SK-N-SH (cell line): Measurements from ENCODE around the gene PACSIN1. TPM values are rescaled to one million over a fixed set of nuclear protein-coding genes. Genes with fewer than 3 reads are reported as not detected.
A peak's percentile ranks its signal among the peaks of the same experiment; 100 is the strongest.

Source experiments
- CTCF ChIA-PET: fragments of 300-600, 350-600 bp; formaldehyde crosslinking; extraction: SDS; loops from one replicate; lab custom pipeline; 2021; lab: Yijun Ruan, JAX
- POLR2A ChIA-PET: fragments of 350-600 bp; sonication (Branson Sonifier 250); formaldehyde crosslinking; extraction: SDS; loops from one replicate; lab custom pipeline; 2020; ENCODE audit warnings: antibody characterized with exemption, inconsistent platforms; lab: Yijun Ruan, JAX
- DNase-seq: peaks from one replicate; pipeline ENCODE4 v3.0.0; 2012
- H2AFZ ChIP-seq: fragments of 200-600 bp; sonication (generic); 2 replicates; pipeline ENCODE4 v1.8.1; 2016; ENCODE audit warnings: antibody characterized with exemption, mild to moderate bottlenecking, low read depth
- H3F3A ChIP-seq: fragments of 200-600 bp; sonication (generic); replicated peaks from 2 replicates; pipeline ENCODE3; 2016; ENCODE audit warnings: antibody characterized with exemption, mild to moderate bottlenecking; ENCODE audit not compliant: insufficient read depth
- H3K27ac ChIP-seq, 2 experiments: fragments of 200-500 bp in 1 of 2; fragments of 200-600 bp in 1 of 2; sonication (Bioruptor generic) in 1 of 2; sonication (generic), shearing (Covaris generic) in 1 of 2; 2 replicates each; pipeline versions ENCODE4 v1.5.1 to v1.6.1; 2014 to 2016; ENCODE audit warnings: low read depth in 2 of 2, inconsistent platforms in 1 of 2, low read length in 1 of 2, mild to moderate bottlenecking in 1 of 2, mixed read lengths in 1 of 2
- H3K27me3 ChIP-seq: fragments of 200-600 bp; sonication (generic), shearing (Covaris generic); 2 replicates; pipeline ENCODE4 v1.6.1; 2016; ENCODE audit warnings: mixed run types; ENCODE audit not compliant: insufficient read depth
- H3K36me3 ChIP-seq, 2 experiments: fragments of 200-500 bp in 1 of 2; fragments of 200-600 bp in 1 of 2; sonication (Bioruptor generic) in 1 of 2; sonication (generic) in 1 of 2; replicated peaks in 1 of 2; 2 replicates each; pipeline versions ENCODE3 to v1.5.1; 2014 to 2016; ENCODE audit warnings: low read length in 1 of 2, mild to moderate bottlenecking in 1 of 2; ENCODE audit not compliant: insufficient read depth in 2 of 2, control insufficient read depth in 1 of 2
- H3K4me1 ChIP-seq, 2 experiments: fragments of 200-500 bp in 1 of 2; fragments of 200-600 bp in 1 of 2; sonication (Bioruptor generic) in 1 of 2; sonication (generic), shearing (Covaris generic) in 1 of 2; 2 replicates each; pipeline versions ENCODE4 v1.5.1 to v1.6.1; 2014 to 2016; ENCODE audit warnings: low read depth in 1 of 2, low read length in 1 of 2, mixed run types in 1 of 2; ENCODE audit not compliant: insufficient read depth in 2 of 2, control insufficient read depth in 1 of 2
- H3K4me2 ChIP-seq: fragments of 200-600 bp; sonication (generic), shearing (Covaris generic); 2 replicates; pipeline ENCODE4 v1.6.1; 2017; ENCODE audit warnings: mixed run types
- H3K4me3 ChIP-seq, 2 experiments: fragments of 200-500 bp in 1 of 2; fragments of 200-600 bp in 1 of 2; sonication (Bioruptor generic) in 1 of 2; sonication (generic), shearing (Covaris generic) in 1 of 2; 2 replicates each; pipeline versions ENCODE4 v1.5.1 to v1.8.1; 2014 to 2016; ENCODE audit warnings: low read depth in 2 of 2, inconsistent platforms in 1 of 2, low read length in 1 of 2, mild to moderate bottlenecking in 1 of 2, mixed read lengths in 1 of 2, moderate library complexity in 1 of 2
- H3K79me2 ChIP-seq: fragments of 200-600 bp; sonication (generic); 2 replicates; pipeline ENCODE4 v1.8.1; 2017; ENCODE audit warnings: mild to moderate bottlenecking; ENCODE audit not compliant: insufficient read depth
- H3K9ac ChIP-seq: fragments of 200-600 bp; sonication (generic); 2 replicates; pipeline ENCODE4 v1.6.1; 2017; ENCODE audit warnings: mixed run types
- H3K9me2 ChIP-seq: fragments of 200-600 bp; sonication (generic); 2 replicates; pipeline ENCODE4 v1.6.1; 2017; ENCODE audit warnings: mixed run types
- H3K9me3 ChIP-seq: fragments of 200-600 bp; sonication (generic); 2 replicates; pipeline ENCODE4 v1.6.1; 2017; ENCODE audit warnings: mixed run types, mild to moderate bottlenecking, moderate library complexity
- H4K20me1 ChIP-seq: fragments of 200-600 bp; sonication (generic); 2 replicates; pipeline ENCODE4 v1.6.1; 2017; ENCODE audit warnings: mild to moderate bottlenecking, mixed run types; ENCODE audit not compliant: insufficient read depth
- CTCF ChIP-seq: fragments of 200-600 bp; sonication (generic); IDR thresholded peaks from 2 replicates; pipeline ENCODE4 v1.6.1; 2017; ENCODE audit warnings: antibody characterized with exemption, mild to moderate bottlenecking, moderate library complexity
- ELF1 ChIP-seq: IDR thresholded peaks from 2 replicates; pipeline ENCODE4 v1.4.0; 2012
- EP300 ChIP-seq, 2 experiments: IDR thresholded peaks; 2 replicates each; pipeline versions ENCODE4 v1.4.0 to v1.6.1; 2012; ENCODE audit warnings: borderline replicate concordance in 1 of 2, low read depth in 1 of 2, low read length in 1 of 2
- FOSL2 ChIP-seq: IDR thresholded peaks from 2 replicates; pipeline ENCODE4 v1.4.0; 2012; ENCODE audit warnings: low read depth, mild to moderate bottlenecking, moderate library complexity, borderline replicate concordance
- FOXM1 ChIP-seq: IDR thresholded peaks from 2 replicates; pipeline ENCODE4 v1.4.0; 2012; ENCODE audit warnings: low read depth, mild to moderate bottlenecking
- GATA2 ChIP-seq: sonication (generic); formaldehyde crosslinking; IDR thresholded peaks from 2 replicates; pipeline ENCODE4 v1.5.0; 2020; ENCODE audit warnings: mild to moderate bottlenecking, missing genetic modification reagents
- MAX ChIP-seq: IDR thresholded peaks from 2 replicates; pipeline ENCODE4 v1.4.0; 2012; ENCODE audit warnings: low read depth
- NFIC ChIP-seq: IDR thresholded peaks from 2 replicates; pipeline ENCODE4 v1.4.0; 2012; ENCODE audit warnings: borderline replicate concordance
- RAD21 ChIP-seq: IDR thresholded peaks from 2 replicates; pipeline ENCODE4 v1.6.1; 2012; ENCODE audit warnings: mild to moderate bottlenecking, low read length
- REST ChIP-seq: IDR thresholded peaks from 2 replicates; pipeline ENCODE4 v1.6.1; 2012; ENCODE audit warnings: mild to moderate bottlenecking, low read depth, low read length, moderate library complexity
- SIN3A ChIP-seq: IDR thresholded peaks from 2 replicates; pipeline ENCODE4 v1.6.1; 2012; ENCODE audit warnings: low read depth, mild to moderate bottlenecking, low read length, moderate library complexity, borderline replicate concordance
- SMC3 ChIP-seq: IDR thresholded peaks from 2 replicates; pipeline ENCODE4 v1.6.1; 2012; ENCODE audit warnings: low read depth, low read length, improper control_type of control experiment
- TCF12 ChIP-seq: IDR thresholded peaks from 2 replicates; pipeline ENCODE4 v1.4.0; 2012
- TEAD4 ChIP-seq: IDR thresholded peaks from 2 replicates; pipeline ENCODE4 v1.4.0; 2012; ENCODE audit warnings: mild to moderate bottlenecking, borderline replicate concordance; ENCODE audit not compliant: insufficient read depth
- USF2 ChIP-seq: fragments of 150-350 bp; IDR thresholded peaks from 2 replicates; pipeline ENCODE4 v1.6.1; 2017; ENCODE audit warnings: antibody characterized with exemption, low read length, low read depth, borderline replicate concordance
- ZBTB33 ChIP-seq: IDR thresholded peaks from 2 replicates; pipeline ENCODE4 v1.4.0; 2012; ENCODE audit warnings: low read depth, borderline replicate concordance
- WGBS: methylation state at CpG from one replicate; pipeline ENCODE4 v1.1.6; 2017; ENCODE audit warnings: low lambda C conversion rate; 5-methylcytosine and 5-hydroxymethylcytosine counted together
- polyA plus RNA-seq, 3 experiments: library from polyadenylated mRNA; depleted of rRNA; stranded (reverse); fragments of >200 nt; gene quantifications; 2 replicates each; pipeline ENCODE4 v1.2.3, GENCODE V29; 2012

PACSIN1 gene
- polyA plus RNA-seq, 1 of the 3 experiments (the other 2 are of a cell fraction) = 0.05 TPM

GRCh38 chr6:34560366-34561226 is 94.7 kb downstream of the PACSIN1 start:
- Histone ChIP-seq H3K9ac (no peak overlapping the region), H3K27ac (no peak overlapping the region), H3K9me3 (no peaks in the 10 kb centered on the region), H3F3A (no peaks in the 10 kb centered on the region), H3K4me1 (no peaks in the 10 kb centered on the region; a peak in 1 of 4 replicates), H2AFZ (no peak overlapping the region), H3K4me3 (no peak overlapping the region), H3K36me3 (no peaks in the 10 kb centered on the region), H3K27me3 (no peaks in the 10 kb centered on the region), H4K20me1 (no peaks in the 10 kb centered on the region), H3K4me2 (no peak overlapping the region), H3K9me2 (no peaks in the 10 kb centered on the region), H3K79me2 (no peaks in the 10 kb centered on the region)
- CTCF ChIA-PET = interaction anchor here (0.7 to 1.4 kb wide), 4 partner anchors 20 to 100 kb away, joined by 3 to 5 read pairs (median 3); no protein-coding TSS in a partner anchor
- POLR2A ChIA-PET = no interaction called here
- peak; percentile 66 for DNase-seq
- WGBS = 85% methylated on average over 16 of the region's 20 CpGs
- TF ChIP-seq ELF1 = no peak
- no peak for TF ChIP-seq ZBTB33
- peak; percentile 39 for TF ChIP-seq RAD21
- TF ChIP-seq SMC3 = 0 out of 2 replicates have a peak, but pooled peaks have one; percentile 12
- TF ChIP-seq TCF12 = no peak
- TF ChIP-seq FOSL2 = no peak
- TF ChIP-seq USF2 = no peak
- TF ChIP-seq FOXM1 = no peak
- TF ChIP-seq SIN3A = no peak
- TF ChIP-seq EP300 (IDR thresholded peaks at IDR 0.05; ENCODE audit: borderline replicate concordance in 1 of 2, low read depth in 1 of 2, low read length in 1 of 2) = no peak

DNA sequence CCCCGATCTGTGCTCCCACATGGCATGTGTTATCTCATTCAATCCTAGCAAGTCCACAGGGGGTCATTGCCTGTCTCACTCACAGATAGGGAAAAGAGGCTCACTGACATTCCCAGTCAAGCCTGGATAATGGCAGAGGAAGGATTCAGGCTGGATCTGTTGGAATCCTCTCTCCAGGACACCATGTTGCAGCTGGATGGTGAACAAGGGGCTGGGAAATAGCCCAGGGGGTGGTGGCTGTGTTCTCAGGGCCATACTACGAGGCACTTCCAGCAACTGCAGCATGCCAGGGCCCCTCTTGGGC is 95.3 kb downstream of the PACSIN1 start:
- 60% methylated on average over 1 of the region's 2 CpGs for WGBS
- Histone ChIP-seq H3K9ac (no peak overlapping the region), H3K9me2 (no peaks in the 10 kb centered on the region), H3K79me2 (no peaks in the 10 kb centered on the region), H3K4me1 (no peaks in the 10 kb centered on the region; a peak in 1 of 4 replicates), H2AFZ (no peak overlapping the region), H3K4me3 (no peak overlapping the region), H4K20me1 (no peaks in the 10 kb centered on the region), H3K27me3 (no peaks in the 10 kb centered on the region), H3K4me2 (no peak overlapping the region), H3K9me3 (no peaks in the 10 kb centered on the region), H3F3A (no peaks in the 10 kb centered on the region), H3K27ac (no peak overlapping the region), H3K36me3 (no peaks in the 10 kb centered on the region)
- no peak for DNase-seq
- CTCF ChIA-PET = interaction anchor here (0.8 to 1.4 kb wide), 3 partner anchors 20 to 48 kb away, joined by 3 read pairs; no protein-coding TSS in a partner anchor
- POLR2A ChIA-PET = no interaction called here
- TF ChIP-seq NFIC (no peak), RAD21 (no peak), TEAD4 (no peak), FOSL2 (no peak), ELF1 (no peak), MAX (no peak), EP300 (IDR thresholded peaks at IDR 0.05; ENCODE audit: borderline replicate concordance in 1 of 2, low read depth in 1 of 2, low read length in 1 of 2) (no peak), REST (no peak), CTCF (no peak), GATA2 (no peak)
